Measurements from ENCODE around the gene CHST2. TPM values are rescaled to one million over a fixed set of nuclear protein-coding genes. Genes with fewer than 3 reads are reported as not detected.

The CHST2 gene
- total and polyA plus RNA-seq, 4 donors, result 4.1 to 53.3 (median 18.4) TPM

- Histone ChIP-seq H3K27me3 (ENCODE audit: control insufficient read depth in 3 of 3, insufficient read depth in 3 of 3, low read length in 2 of 3) (no peaks in the 10 kb centered on the region), H3K36me3 (ENCODE audit: control insufficient read depth in 4 of 4, insufficient read depth in 4 of 4, low read length in 4 of 4) (no peaks in the 10 kb centered on the region), H3K9me3 (ENCODE audit: control insufficient read depth in 4 of 4, insufficient read depth in 3 of 4, low read length in 3 of 4) (peaks cover 0 to 3% (median 0%) of the 10 kb centered on the region in 4 donors), H3K4me3 (no peak overlapping the region), H3K27ac (ENCODE audit: low read depth in 1 of 2, low read length in 1 of 2) (no peak overlapping the region), H3K4me1 (ENCODE audit: control insufficient read depth in 5 of 5, insufficient read depth in 5 of 5, low read length in 5 of 5) (no peaks in the 10 kb centered on the region), H3K9ac (ENCODE audit: insufficient read depth in 1 of 2, low read length in 2 of 2) (no peak overlapping the region)
- no peak for TF ChIP-seq CTCF (IDR thresholded peaks at IDR 0.05; ENCODE audit: control extremely low read depth, extremely low read depth)
- ATAC-seq (ENCODE audit: insufficient read depth, low FRiP score) (no peak), DNase-seq (no peak)
- WGBS, 2 donors, result 75 to 78% methylated on average over 19 of the region's 19 CpGs
These were observed 37.5 kb upstream of the CHST2 start for GRCh38 chr3:143081844-143082778.

- TF ChIP-seq CTCF (IDR thresholded peaks at IDR 0.05; ENCODE audit: control extremely low read depth, extremely low read depth), result no peak
- WGBS, 2 donors, result 63 to 79% methylated on average over 3 of the region's 3 CpGs
- DNase-seq (no peak), ATAC-seq (ENCODE audit: insufficient read depth, low FRiP score) (no peak)
- no peaks in the 10 kb centered on the region for H3K4me1 ChIP-seq (ENCODE audit: control insufficient read depth in 5 of 5, insufficient read depth in 5 of 5, low read length in 5 of 5)
- H3K9me3 ChIP-seq (ENCODE audit: control insufficient read depth in 4 of 4, insufficient read depth in 3 of 4, low read length in 3 of 4), result peaks cover 0 to 3% (median 0%) of the 10 kb centered on the region in 4 donors
- no peaks in the 10 kb centered on the region for H3K36me3 ChIP-seq (ENCODE audit: control insufficient read depth in 4 of 4, insufficient read depth in 4 of 4, low read length in 4 of 4)
- H3K9ac ChIP-seq (ENCODE audit: insufficient read depth in 1 of 2, low read length in 2 of 2), result no peak overlapping the region
- H3K4me3 ChIP-seq, result no peak overlapping the region
- H3K27ac ChIP-seq (ENCODE audit: low read depth in 1 of 2, low read length in 1 of 2), result no peak overlapping the region
- no peaks in the 10 kb centered on the region for H3K27me3 ChIP-seq (ENCODE audit: control insufficient read depth in 3 of 3, insufficient read depth in 3 of 3, low read length in 2 of 3)
These were observed 35.8 kb upstream of the CHST2 start for GRCh38 chr3:143083781-143084180.

DNA sequence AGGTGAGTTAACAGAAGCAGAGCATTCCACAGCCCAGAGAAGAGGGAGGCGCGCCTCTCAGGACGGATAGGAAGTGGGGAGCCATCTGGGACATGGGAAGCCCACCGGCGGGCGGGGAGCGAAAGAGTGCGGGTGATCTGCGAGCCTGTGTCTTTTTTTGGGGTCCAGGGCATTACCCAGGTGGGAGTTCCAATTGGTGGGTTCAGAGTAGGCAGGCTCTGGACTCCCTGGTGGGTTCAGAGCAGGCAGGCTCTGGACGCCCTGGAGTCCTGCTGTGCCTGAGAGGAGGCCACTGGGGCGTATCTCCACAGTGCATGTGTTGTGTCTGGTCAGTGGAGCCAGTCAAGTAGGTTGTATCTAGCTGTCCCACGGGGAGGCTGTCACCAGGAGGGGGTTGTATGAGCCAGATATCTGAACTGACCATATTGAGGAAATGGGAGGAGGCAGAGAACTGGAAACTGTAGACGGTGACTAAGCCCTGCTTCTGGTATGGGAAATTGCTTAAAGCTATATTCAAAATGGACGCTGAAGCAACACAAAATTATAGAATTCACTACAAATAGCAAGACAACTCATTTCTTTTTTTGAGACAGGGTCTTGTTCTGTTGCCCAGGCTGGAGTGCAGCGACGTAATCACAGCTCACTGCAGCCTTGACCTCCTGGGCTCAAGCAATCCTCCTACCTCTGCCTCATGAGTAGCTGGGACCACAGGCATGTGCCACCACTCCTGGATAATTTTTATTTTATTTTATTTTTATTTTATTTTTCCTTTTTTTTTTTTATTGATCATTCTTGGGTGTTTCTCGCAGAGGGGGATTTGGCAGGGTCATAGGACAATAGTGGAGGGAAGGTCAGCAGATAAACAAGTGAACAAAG is 34.5 kb upstream of the CHST2 start:
- DNase-seq, result no peak
- Histone ChIP-seq H3K4me3 (no peak overlapping the region), H3K27ac (ENCODE audit: low read depth in 1 of 2, low read length in 1 of 2) (no peak overlapping the region), H3K9me3 (ENCODE audit: control insufficient read depth in 4 of 4, insufficient read depth in 3 of 4, low read length in 3 of 4) (peaks cover 0 to 3% (median 0%) of the 10 kb centered on the region in 4 donors), H3K4me1 (ENCODE audit: control insufficient read depth in 5 of 5, insufficient read depth in 5 of 5, low read length in 5 of 5) (no peaks in the 10 kb centered on the region), H3K27me3 (ENCODE audit: control insufficient read depth in 3 of 3, insufficient read depth in 3 of 3, low read length in 2 of 3) (no peaks in the 10 kb centered on the region), H3K9ac (ENCODE audit: insufficient read depth in 1 of 2, low read length in 2 of 2) (no peak overlapping the region), H3K36me3 (ENCODE audit: control insufficient read depth in 4 of 4, insufficient read depth in 4 of 4, low read length in 4 of 4) (no peaks in the 10 kb centered on the region)
- 80 to 88% methylated on average over 17 of the region's 17 CpGs for whole genome bisulfite sequencing, 2 donors
- ATAC-seq (ENCODE audit: insufficient read depth, low FRiP score), result peak; percentile 47
- TF ChIP-seq CTCF (IDR thresholded peaks at IDR 0.05; ENCODE audit: control extremely low read depth, extremely low read depth), result no peak
